GM12878 (cell line): ENCODE results near the gene BAZ2B. TPM values are rescaled to one million over a fixed set of nuclear protein-coding genes. Genes with fewer than 3 reads are reported as not detected.

ENCODE experiments used
- ASH2L ChIP-seq: fragments of 300-600, 200-600 bp; sonication (generic); IDR thresholded peaks from 2 replicates; pipeline ENCODE4 v1.6.1; 2017; ENCODE audit warnings: low read depth, mild to moderate bottlenecking, borderline replicate concordance
- CREM ChIP-seq: IDR thresholded peaks from 2 replicates; pipeline ENCODE4 v1.6.1; 2014; ENCODE audit warnings: antibody characterized with exemption, low read depth
- DPF2 ChIP-seq: fragments of 450-650 bp; IDR thresholded peaks from 2 replicates; pipeline ENCODE4 v1.6.1; 2017; ENCODE audit warnings: mild to moderate bottlenecking
- HDAC2 ChIP-seq: fragments of 200-600 bp; sonication (generic); IDR thresholded peaks from 2 replicates; pipeline ENCODE4 v1.6.1; 2017
- KAT2A ChIP-seq: conservative IDR thresholded peaks from 2 replicates; pipeline ENCODE4 v1.6.1; 2011; ENCODE audit warnings: low read depth, low read length; ENCODE audit not compliant: control insufficient read depth
- PAX8 ChIP-seq: fragments of 450-650 bp; IDR thresholded peaks from 2 replicates; pipeline ENCODE4 v1.6.1; 2017; ENCODE audit warnings: mild to moderate bottlenecking, moderate library complexity
- POLR2AphosphoS5 ChIP-seq: IDR thresholded peaks from 2 replicates; pipeline ENCODE4 v1.6.1; 2011; ENCODE audit warnings: mild to moderate bottlenecking, low read length, inconsistent platforms
- RB1 ChIP-seq: fragments of 450-650 bp; formaldehyde crosslinking; IDR thresholded peaks from 2 replicates; pipeline ENCODE4 v1.6.1; 2017; ENCODE audit warnings: mild to moderate bottlenecking, borderline replicate concordance
- SKIL ChIP-seq: fragments of 450-650 bp; IDR thresholded peaks from 2 replicates; pipeline ENCODE4 v1.6.1; 2017; ENCODE audit warnings: mild to moderate bottlenecking, low read depth, inconsistent platforms; ENCODE audit not compliant: poor library complexity, severe bottlenecking
- TCF7 ChIP-seq: IDR thresholded peaks from 2 replicates; pipeline ENCODE4 v1.6.1; 2014; ENCODE audit warnings: antibody characterized with exemption, borderline replicate concordance
- USF2 ChIP-seq: IDR thresholded peaks from 2 replicates; pipeline ENCODE4 v1.6.1; 2011; ENCODE audit warnings: low read depth, low read length, improper control_type of control experiment, borderline replicate concordance
- ZBTB40 ChIP-seq: fragments of 450-650 bp; IDR thresholded peaks from 2 replicates; pipeline ENCODE4 v1.6.1; 2016; ENCODE audit warnings: mild to moderate bottlenecking, moderate library complexity, borderline replicate concordance
- polyA plus RNA-seq, 11 experiments: library from polyadenylated mRNA; depleted of rRNA in 4 of 11; unstranded in 6 of 11; stranded (reverse) in 5 of 11; fragments of >200 nt; fragmentation: Nextera tagmentation in 4 of 11; fragmentation: Illumina TruSeq in 1 of 11; extraction: Ambion mirVana in 4 of 11; extraction: Trizol in 1 of 11; gene quantifications; 1 replicate in 1 of 11; 2 replicates in 10 of 11; pipeline versions ENCODE4 v1.2.1 to v1.2.3, GENCODE V29; 2011 to 2016; ENCODE audit warnings: inconsistent platforms in 2 of 11, missing spikeins in 2 of 11, low read depth in 1 of 11
- total RNA-seq, 4 experiments: library from RNA; depleted of rRNA in 3 of 4; stranded (reverse); fragments of >200 nt in 3 of 4; fragmentation: Illumina TruSeq in 1 of 4; extraction: Trizol in 1 of 4; gene quantifications; 2 replicates each; pipeline versions ENCODE4 v1.2.1 to v1.2.3, GENCODE V29; 2013 to 2021
- TF ChIP-seq, protein P1 (sequence below): fragments of 150-350 bp; IDR thresholded peaks from 2 replicates; pipeline ENCODE4 v1.6.1; 2014; ENCODE audit warnings: mild to moderate bottlenecking, low read depth, low read length

Gene BAZ2B
- total and polyA plus RNA-seq, 10 of the 15 experiments (the other 5 are each of a cell fraction or from before 2014, with no cell fraction given): 8.8 to 49.7 (median 24.7) TPM

- TF ChIP-seq SKIL (no peak), TCF7 (no peak), ASH2L (no peak), DPF2 (no peak), USF2 (no peak), POLR2AphosphoS5 (no peak), RB1 (no peak), HDAC2 (no peak), PAX8 (no peak), KAT2A (no peak), ZBTB40 (no peak), CREM (no peak)
- TF ChIP-seq, protein P1, sequence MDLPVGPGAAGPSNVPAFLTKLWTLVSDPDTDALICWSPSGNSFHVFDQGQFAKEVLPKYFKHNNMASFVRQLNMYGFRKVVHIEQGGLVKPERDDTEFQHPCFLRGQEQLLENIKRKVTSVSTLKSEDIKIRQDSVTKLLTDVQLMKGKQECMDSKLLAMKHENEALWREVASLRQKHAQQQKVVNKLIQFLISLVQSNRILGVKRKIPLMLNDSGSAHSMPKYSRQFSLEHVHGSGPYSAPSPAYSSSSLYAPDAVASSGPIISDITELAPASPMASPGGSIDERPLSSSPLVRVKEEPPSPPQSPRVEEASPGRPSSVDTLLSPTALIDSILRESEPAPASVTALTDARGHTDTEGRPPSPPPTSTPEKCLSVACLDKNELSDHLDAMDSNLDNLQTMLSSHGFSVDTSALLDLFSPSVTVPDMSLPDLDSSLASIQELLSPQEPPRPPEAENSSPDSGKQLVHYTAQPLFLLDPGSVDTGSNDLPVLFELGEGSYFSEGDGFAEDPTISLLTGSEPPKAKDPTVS: no peak
Measured at GRCh38 chr2:159297042-159297707, 319.2 kb downstream of the BAZ2B start (continued).
